Psoas muscle (tissue), 8 donors: Measurements from ENCODE around the gene SMARCB1. TPM values are rescaled to one million over a fixed set of nuclear protein-coding genes. Genes with fewer than 3 reads are reported as not detected.
A peak's percentile ranks its signal among the peaks of the same experiment; 100 is the strongest.

Source experiments
- ATAC-seq, 4 donors: fragments of 200-7000 bp; cut with Tn5 transposase; one replicate each; pipeline ENCODE4 v1.9.1; 2020; ENCODE audit warnings: moderate library complexity in 3 of 4, mild to moderate bottlenecking in 2 of 4
- DNase-seq, 2 donors: peaks; one replicate each; pipeline ENCODE4 v3.0.0-alpha.2; 2020
- H3K27ac ChIP-seq: fragments of 200-600 bp; one replicate; pipeline ENCODE4 v1.8.0; 2022
- H3K27me3 ChIP-seq, 3 donors: fragments of 200-600 bp in 1 of 3; one replicate each; pipeline versions ENCODE4 v1.6.1 to v1.8.0; 2013 to 2022; ENCODE audit warnings: low read length in 2 of 3, mild to moderate bottlenecking in 2 of 3, moderate library complexity in 1 of 3; ENCODE audit not compliant: insufficient read depth in 3 of 3
- H3K36me3 ChIP-seq, 2 donors: fragments of 200-600 bp in 1 of 2; one replicate each; pipeline versions ENCODE4 v1.6.1 to v1.8.0; 2013 to 2022; ENCODE audit warnings: low read depth in 1 of 2, mild to moderate bottlenecking in 1 of 2, moderate library complexity in 1 of 2; ENCODE audit not compliant: insufficient read depth in 1 of 2
- H3K4me1 ChIP-seq: fragments of 200-600 bp; one replicate; pipeline ENCODE4 v1.8.0; 2022
- H3K4me3 ChIP-seq: fragments of 200-600 bp; one replicate; pipeline ENCODE4 v1.8.0; 2022; ENCODE audit warnings: mild to moderate bottlenecking
- H3K9me3 ChIP-seq: fragments of 200-600 bp; one replicate; pipeline ENCODE4 v1.8.0; 2022
- WGBS, 3 donors: extraction: QIAGEN DNeasy Blood & Tissue Kit; methylation state at CpG; one replicate each; pipeline versions ENCODE4 v1.1.6 to v1.1.7; 2013; 5-methylcytosine and 5-hydroxymethylcytosine counted together
- intact Hi-C, 2 donors: fragments of 100-400 bp; cut with DNase I; formaldehyde crosslinking; loops; one replicate each; pipeline versions ENCODE4 v1.11.0 to v1.14.2; 2022
- polyA plus RNA-seq, 3 donors: library from polyadenylated mRNA; stranded (reverse); fragments of 200-250 nt; gene quantifications; one replicate each; pipeline ENCODE4 v1.2.3, GENCODE V29; 2013
- total RNA-seq, 4 donors: library from RNA; stranded (reverse); fragmentation: NEBNext Ultra II Directional in 2 of 4; extraction: Animal tissue kit (Norgen Biotek cat#: 25700) in 2 of 4; gene quantifications; one replicate each; pipeline versions ENCODE4 v1.2.1 to v1.2.4, GENCODE V29; 2021 to 2023
- TF ChIP-seq, protein P1 (sequence below): fragments of 200-600 bp; IDR thresholded peaks from one replicate; pipeline ENCODE4 v1.8.0; 2022; ENCODE audit warnings: antibody characterized with exemption
- donor health status: healthy with polysubstance abuse.
- donor health status: DM: no; HTN: no; CAD: no; lungs with moderate emphysema.
- donor health status: Bipolar disorder and iron deficiency.
- donor health status: healthy.
- donor health status: DM: yes; HTN: yes; CAD: no.
- donor health status: DM: no; HTN: no; CAD: no.
- donor health status: DM: no; HTN: no; CAD: no.
- donor health status: DM: yes; HTN: yes; CAD: no.

Gene SMARCB1
- total and polyA plus RNA-seq, 7 donors = 20.7 to 76.6 (median 38.4) TPM

DNA sequence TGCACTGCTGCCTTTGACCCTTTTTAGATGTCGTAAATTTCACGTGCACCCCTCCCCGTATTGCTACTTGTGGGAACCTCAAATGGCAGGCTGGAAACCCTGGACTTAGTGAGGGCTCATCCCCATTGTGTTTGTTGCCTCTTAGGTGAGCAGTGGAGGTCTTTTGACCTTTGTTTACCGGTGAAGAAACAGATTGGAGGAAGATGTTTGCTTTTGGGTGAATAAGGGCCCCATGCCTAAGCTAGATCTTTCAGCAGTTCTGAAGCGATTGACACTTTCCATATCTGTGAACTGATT is 782 bp downstream of the SMARCB1 start:
- 0 to 1% (median 0%) methylated on average over 5 of the region's 5 CpGs for WGBS, 3 donors
- Histone ChIP-seq H3K4me1 (peaks cover 32% of the 10 kb centered on the region), H3K36me3 (peaks cover 0 to 13% of the 10 kb centered on the region in 2 donors), H3K27ac (peak overlapping the region; percentile 99), H3K9me3 (no peaks in the 10 kb centered on the region), H3K4me3 (peak overlapping the region; percentile 92), H3K27me3 (no peaks in the 10 kb centered on the region)
- DNase-seq (no peak), ATAC-seq (no peak)
- TF ChIP-seq, protein P1, sequence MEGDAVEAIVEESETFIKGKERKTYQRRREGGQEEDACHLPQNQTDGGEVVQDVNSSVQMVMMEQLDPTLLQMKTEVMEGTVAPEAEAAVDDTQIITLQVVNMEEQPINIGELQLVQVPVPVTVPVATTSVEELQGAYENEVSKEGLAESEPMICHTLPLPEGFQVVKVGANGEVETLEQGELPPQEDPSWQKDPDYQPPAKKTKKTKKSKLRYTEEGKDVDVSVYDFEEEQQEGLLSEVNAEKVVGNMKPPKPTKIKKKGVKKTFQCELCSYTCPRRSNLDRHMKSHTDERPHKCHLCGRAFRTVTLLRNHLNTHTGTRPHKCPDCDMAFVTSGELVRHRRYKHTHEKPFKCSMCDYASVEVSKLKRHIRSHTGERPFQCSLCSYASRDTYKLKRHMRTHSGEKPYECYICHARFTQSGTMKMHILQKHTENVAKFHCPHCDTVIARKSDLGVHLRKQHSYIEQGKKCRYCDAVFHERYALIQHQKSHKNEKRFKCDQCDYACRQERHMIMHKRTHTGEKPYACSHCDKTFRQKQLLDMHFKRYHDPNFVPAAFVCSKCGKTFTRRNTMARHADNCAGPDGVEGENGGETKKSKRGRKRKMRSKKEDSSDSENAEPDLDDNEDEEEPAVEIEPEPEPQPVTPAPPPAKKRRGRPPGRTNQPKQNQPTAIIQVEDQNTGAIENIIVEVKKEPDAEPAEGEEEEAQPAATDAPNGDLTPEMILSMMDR = no peak
- intact Hi-C loops = loop anchor here (5.0 kb wide), 3 partner anchors 35 to 60 kb away; no protein-coding TSS in a partner anchor

DNA sequence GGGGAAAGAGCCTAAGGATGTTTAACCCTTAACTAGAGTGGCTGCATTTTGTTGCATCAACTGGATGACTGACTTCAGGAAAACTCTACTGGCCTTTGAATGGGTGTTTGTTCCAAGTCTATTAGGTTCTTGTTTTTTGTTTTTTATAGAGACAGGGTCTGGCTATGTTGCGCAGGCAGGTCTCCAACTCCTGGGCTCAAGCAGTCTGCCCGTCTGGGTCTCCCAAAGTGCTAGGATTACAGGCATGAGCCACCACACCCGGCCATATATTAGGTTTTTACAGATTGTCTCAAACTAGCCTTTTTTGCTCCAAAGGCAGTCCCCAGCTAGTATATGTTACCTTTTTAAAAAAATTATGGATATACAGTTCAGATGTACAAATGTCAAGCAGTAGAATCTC is 1.1 kb downstream of the SMARCB1 start:
- ATAC-seq = no peak
- Histone ChIP-seq H3K27ac (peak overlapping the region; percentile 99), H3K36me3 (peaks cover 0 to 16% of the 10 kb centered on the region in 2 donors), H3K9me3 (no peaks in the 10 kb centered on the region), H3K27me3 (no peaks in the 10 kb centered on the region), H3K4me1 (peaks cover 32% of the 10 kb centered on the region), H3K4me3 (peak overlapping the region; percentile 92)
- 42 to 63% (median 48%) methylated on average over 3 of the region's 3 CpGs for WGBS, 3 donors
- intact Hi-C loops = loop anchor here (5.0 kb wide), 3 partner anchors 34 to 59 kb away; no protein-coding TSS in a partner anchor
- TF ChIP-seq, protein P1 = no peak
- DNase-seq = no peak

DNA sequence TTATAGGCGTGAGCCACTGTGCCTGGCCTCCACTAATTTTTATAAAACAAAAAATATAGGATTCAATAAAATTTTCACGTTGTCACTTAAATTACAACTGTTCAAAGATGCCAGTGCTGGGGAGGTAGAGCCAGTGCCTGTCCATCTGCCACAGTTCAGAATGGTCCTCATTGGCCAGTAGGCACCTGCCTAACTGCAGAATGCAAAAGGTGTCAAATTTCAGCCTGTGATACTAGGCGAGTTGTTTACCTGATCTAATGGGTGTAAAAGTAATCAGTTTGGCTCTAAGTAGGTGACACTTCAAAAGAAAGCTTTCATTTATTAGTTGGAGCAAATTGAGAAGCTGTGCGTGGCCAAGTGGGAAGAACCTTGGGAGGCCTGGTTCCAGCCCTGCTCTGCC is 2.4 kb downstream of the SMARCB1 start:
- no peak overlapping the region for H3K4me3 ChIP-seq
- peaks cover 0 to 28% of the 10 kb centered on the region in 2 donors for H3K36me3 ChIP-seq
- no peaks in the 10 kb centered on the region for H3K9me3 ChIP-seq
- TF ChIP-seq, protein P1 = no peak
- DNase-seq (no peak), ATAC-seq (no peak)
- H3K4me1 ChIP-seq = peaks cover 32% of the 10 kb centered on the region
- H3K27me3 ChIP-seq = no peaks in the 10 kb centered on the region
- H3K27ac ChIP-seq = peak overlapping the region; percentile 2
- intact Hi-C loops = loop anchor here (5.0 kb wide), 3 partner anchors 33 to 58 kb away; no protein-coding TSS in a partner anchor
- 53 to 71% (median 58%) methylated on average over 4 of the region's 4 CpGs for WGBS, 3 donors

DNA sequence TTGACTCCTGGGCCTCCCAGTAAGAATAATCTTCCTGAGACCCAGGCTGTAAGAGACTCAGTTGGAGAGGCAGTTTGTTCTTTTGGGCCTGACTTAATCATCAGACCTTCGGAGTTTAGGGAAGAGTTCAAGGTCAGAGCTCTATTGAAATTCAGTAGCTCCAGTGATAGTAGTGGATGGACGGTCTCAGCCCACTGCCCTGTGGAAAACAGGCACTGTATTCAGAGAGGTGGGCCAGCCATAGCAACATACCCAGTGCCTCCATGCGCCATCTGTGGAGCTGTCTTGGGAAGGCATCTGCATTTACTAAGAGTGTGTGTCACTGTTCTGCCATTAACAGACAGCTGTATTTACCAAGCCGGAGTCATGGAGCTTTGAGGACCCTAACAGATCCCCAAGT is 2.9 kb downstream of the SMARCB1 start:
- TF ChIP-seq, protein P1 = no peak
- 74 to 86% (median 82%) methylated on average over 4 of the region's 4 CpGs for WGBS, 3 donors
- intact Hi-C loops = loop anchor here (5.0 kb wide), 3 partner anchors 33 to 58 kb away; no protein-coding TSS in a partner anchor
- peaks cover 2 to 33% of the 10 kb centered on the region in 2 donors for H3K36me3 ChIP-seq
- no peaks in the 10 kb centered on the region for H3K9me3 ChIP-seq
- ATAC-seq = no peak
- no peaks in the 10 kb centered on the region for H3K27me3 ChIP-seq
- DNase-seq = peak in 1 of 2 donors; percentile 19
- H3K27ac ChIP-seq = peak overlapping the region; percentile 2
- H3K4me1 ChIP-seq = peaks cover 32% of the 10 kb centered on the region
- H3K4me3 ChIP-seq = no peak overlapping the region
